ENCODE measurements around the gene INPP5F. TPM values are rescaled to one million over a fixed set of nuclear protein-coding genes. Genes with fewer than 3 reads are reported as not detected.
"Not testable (repeated sequence)": the region's sequence is repeated elsewhere in the genome, so short reads cannot be mapped to it uniquely, and the experiment has no call there.

The INPP5F gene
- polyA plus RNA-seq, 3 donors: 5.1 to 9.6 (median 7.6) TPM

DNA sequence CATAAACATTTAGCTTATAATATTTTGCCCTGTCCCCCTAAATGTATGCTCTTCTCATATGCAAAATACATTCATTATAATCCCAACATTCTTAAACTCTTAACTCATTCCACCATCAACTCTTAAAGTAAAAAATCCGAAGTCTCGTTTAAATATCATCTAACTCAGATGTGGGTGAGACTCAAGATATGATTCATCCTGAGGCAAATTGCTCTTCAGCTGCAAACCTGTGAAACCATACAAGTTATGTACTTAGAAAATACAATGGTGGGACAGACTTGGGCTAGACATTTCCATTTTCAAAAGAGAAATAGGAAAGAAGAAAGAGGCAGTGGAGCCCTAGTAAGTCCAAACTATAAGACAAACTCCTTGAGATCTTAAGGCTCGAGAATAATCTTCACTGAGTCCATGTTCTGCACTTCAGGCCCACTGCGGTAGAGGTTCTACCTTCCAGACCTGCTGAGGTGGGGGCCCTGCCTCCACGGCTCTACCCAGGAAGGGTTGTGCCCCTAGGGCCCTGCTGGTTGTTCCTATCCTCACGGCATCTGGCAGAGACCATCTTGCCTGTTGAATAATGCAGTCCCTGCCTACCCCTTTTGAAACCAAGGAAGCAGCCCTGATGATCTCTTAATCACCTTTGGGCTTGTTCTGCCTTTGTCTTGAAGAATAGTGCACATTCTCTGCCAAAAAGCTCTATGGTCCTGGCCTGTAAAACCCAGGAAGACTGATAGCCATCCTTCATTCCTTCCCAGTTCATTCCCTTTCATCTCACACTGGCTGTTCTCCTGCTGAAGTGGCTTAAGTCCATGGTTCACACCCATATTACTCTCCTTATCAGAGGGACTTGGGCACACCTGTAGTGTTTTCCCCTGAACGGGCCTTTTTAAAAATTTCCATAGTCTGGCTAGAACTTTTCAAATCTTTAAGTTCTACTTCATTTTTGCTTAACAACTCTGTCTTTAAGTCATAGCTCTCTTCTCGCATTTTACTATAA lies 37.3 kb downstream of the INPP5F start:
- 84 to 91% (median 88%) methylated on average over 8 of the region's 8 CpGs for WGBS, 3 donors
- no peak overlapping the region for H3K27ac ChIP-seq (ENCODE audit: low read depth, low read length)

DNA sequence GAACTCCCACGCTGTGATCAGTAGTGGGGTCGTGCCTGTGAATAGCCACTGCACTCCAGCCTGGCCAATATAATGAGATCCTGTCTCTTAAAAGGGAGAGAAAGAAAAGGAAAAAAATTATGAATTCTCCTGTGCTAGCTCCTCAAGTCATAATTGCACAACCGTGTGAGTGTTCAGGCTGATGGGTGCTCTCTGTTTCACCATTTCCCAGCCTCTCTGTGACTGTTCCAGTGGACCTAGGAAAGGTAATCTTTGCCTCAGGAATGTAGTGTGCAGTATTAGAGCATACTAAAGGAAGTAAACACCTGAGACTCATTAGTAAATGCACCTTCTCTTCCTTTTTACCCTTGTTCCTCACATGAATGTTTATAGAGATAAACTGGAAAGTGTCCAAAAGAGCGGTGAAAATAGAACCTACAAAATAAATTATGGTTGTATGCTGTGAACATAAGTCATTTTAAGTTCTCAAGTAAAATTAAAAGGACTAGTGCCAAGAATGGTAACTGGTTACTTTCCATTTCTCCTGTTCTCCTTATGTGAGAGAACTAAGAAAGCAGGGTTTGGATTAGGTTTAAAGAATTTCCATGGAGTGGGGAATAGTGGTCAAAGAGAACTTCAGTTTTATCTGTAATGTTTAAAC lies 42.7 kb downstream of the INPP5F start:
- WGBS, 3 donors: 51 to 75% (median 56%) methylated on average over 4 of the region's 4 CpGs

DNA sequence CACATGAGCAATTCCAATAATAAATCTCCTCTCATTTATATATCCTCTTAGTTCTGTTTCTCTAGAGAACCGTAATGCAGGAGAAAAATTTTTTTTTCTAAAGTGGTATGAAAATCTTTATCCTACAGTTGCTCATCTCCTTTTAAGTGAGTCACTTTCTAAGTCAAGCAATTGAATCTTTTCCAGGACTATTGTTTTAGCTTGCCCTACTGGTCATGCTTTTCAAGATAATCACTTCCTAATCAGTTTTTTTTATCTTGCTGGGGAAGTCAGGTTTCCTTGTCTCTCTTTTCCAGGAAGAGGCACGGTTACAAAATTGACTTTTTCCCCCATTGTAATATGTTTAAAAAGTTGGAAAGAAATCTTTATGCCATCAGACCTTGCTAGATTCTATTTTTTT lies 44.0 kb downstream of the INPP5F start:
- WGBS, 3 donors: 44 to 64% (median 56%) methylated on average over 2 of the region's 2 CpGs
- H3K27ac ChIP-seq (ENCODE audit: low read depth, low read length): no peak overlapping the region

More for the DNA sequence above, 42.7 kb downstream of the INPP5F start:
- no peak overlapping the region for H3K27ac ChIP-seq (ENCODE audit: low read depth, low read length)

DNA sequence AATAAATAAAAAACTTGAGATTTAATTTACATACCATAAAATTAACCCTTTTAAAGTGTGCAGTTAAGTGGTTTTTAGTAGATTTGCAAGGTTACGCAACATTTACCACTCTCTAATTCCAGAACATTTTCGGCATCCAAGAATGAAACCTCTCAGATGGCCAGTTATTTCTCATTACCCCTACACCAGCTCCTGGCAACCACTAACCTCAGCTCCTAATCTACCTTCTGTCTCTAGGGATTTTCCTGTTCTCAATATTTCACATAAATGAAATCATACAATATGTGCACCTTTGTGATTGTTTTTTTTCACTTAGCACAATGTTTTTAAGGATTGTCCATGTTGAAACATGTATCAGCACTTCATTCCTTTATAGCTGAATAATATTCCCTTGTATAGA lies 45.1 kb downstream of the INPP5F start:
- WGBS, 3 donors: 81 to 96% (median 84%) methylated on average over 2 of the region's 2 CpGs
- H3K27ac ChIP-seq (ENCODE audit: low read depth, low read length): no peak overlapping the region

DNA sequence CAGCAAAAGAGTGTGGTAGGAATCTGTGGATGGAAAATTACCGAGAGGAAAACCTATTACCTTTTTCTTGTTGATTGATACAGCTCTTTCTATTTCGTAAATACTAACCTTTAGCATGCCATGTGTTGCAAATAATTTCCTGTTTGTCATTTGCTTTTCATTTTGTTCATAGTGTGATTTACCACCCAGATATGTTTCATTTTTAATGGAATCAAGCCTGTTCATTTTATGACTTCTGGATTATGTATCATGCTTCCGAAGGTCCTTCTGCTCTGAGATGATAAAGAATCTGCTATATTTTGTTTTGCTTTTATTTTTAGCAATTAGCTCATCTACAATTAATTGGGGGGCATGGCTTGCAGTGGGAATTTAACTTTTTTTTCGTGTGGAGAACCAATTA lies 46.5 kb downstream of the INPP5F start:
- no peak overlapping the region for H3K27ac ChIP-seq (ENCODE audit: low read depth, low read length)
- whole genome bisulfite sequencing, 3 donors: 84 to 91% (median 90%) methylated on average over 4 of the region's 4 CpGs

DNA sequence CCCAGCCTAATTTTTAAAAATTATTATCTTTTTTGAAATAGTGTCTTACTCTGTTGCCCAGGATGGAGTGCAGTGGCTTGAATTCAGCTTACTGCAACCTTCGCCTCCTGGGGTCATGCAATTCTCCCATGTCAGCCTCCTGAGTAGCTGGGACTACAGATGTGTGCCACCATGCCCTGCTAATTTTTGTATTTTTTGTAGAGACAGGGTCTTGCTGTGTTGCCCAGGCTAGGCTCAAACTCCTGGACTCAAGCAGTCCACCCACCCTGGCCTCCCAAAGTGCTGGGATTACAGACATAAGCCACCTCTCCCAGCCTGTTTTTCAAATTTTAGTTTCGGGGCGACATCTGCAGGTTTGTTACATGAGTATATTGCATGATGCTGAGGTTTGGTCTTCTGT lies 47.2 kb downstream of the INPP5F start:
- WGBS, 3 donors: 99 to 100% (median 99%) methylated on average over 3 of the region's 3 CpGs
- not testable (repeated sequence) for H3K27ac ChIP-seq (ENCODE audit: low read depth, low read length)

DNA sequence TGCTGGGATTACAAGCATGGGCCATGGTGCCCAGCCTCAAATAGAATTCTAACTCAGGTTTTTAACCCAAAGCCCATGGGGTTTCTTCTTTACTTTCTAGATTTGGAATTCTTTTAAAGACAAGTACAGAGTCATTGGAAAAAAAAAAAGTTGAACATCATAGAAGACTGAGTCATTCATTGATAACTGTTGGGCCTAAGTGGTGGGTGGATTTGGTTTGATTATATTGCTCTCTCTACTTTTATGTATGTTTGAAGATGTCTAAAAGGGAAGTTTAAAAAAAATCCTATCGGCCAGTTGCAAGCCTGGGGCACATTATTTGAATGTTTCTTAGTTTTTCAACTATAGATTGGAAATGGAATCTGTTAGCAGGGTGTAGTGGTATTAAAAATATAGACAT lies 49.7 kb downstream of the INPP5F start:
- H3K27ac ChIP-seq (ENCODE audit: low read depth, low read length): no peak overlapping the region
- WGBS, 3 donors: 92 to 94% (median 93%) methylated on average over 1 of the region's 1 CpG

DNA sequence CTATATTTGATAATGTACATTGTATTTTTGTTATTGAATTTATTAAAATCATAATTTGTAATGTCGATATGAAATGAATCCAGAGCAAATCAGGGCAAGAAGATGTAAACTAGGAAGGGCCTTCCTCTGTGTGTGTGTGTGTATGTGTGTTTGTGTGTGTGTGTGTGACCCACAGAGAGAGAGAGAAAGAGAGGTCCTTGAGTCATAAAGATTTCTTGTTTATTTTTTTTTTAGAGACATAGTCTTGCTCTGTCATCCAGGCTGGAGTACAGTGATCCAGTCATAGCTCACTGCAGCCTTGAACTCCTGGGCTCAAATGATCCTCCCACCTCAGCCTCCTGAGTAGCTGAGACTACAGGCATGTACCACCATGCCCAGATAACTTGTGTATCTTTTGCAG lies 50.7 kb downstream of the INPP5F start:
- WGBS, 3 donors: 41 to 100% (median 95%) methylated on average over 1 of the region's 1 CpG

DNA sequence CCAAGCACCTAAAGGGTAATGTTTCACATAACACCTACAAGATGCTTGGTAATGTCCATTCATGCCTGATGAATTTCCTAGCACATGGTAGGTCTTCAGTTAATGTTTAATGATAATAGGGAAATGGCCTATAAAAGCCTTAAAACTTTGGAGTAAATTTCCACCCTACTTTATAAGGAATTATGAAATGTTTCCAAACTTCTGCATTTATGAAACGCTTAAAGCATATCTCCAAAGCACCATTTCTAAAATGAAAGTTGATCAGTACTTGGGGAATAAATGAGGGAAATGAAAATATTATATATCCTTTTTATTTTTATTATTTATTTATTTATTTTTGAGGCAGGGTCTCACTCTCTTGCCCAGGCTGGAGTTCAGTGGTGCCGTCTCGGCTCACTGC lies 51.8 kb downstream of the INPP5F start:
- H3K27ac ChIP-seq (ENCODE audit: low read depth, low read length): no peak overlapping the region
- whole genome bisulfite sequencing, 3 donors: 86 to 99% (median 90%) methylated on average over 3 of the region's 3 CpGs

More for the DNA sequence above, 50.7 kb downstream of the INPP5F start:
- no peak overlapping the region for H3K27ac ChIP-seq (ENCODE audit: low read depth, low read length)

DNA sequence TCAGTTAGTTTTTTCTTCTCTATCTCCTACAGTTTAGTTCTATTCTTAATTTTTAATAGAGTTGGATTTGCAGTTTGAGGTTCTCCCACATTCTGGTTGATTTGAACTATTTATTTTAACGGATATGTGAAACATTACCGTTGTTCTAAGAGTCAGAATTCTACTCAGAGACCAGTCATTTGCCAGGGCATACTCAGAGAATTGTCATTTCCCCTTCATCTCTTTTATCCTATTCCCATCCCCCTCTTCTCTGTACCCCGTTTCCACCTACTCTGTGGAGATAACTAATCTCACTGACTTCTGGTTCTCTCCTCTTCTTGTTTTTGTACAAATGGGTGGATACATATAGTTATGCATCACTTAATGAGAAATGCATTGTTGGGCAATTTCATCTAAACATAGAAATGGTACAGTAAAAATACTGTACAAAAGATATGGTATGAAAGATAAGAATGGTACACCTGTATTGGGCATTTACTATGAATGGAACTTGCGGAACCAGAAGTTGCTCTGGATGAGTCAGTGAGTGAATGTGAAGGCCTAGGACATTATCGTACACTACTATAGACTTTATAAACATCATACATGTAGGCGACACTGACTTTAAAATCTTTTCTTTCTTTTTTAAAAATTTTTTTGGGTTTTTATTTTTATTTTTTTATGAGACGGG lies 53.1 kb downstream of the INPP5F start:
- no peak overlapping the region for H3K27ac ChIP-seq (ENCODE audit: low read depth, low read length)
- 94% methylated on average over 7 of the region's 7 CpGs for WGBS, 3 donors

DNA sequence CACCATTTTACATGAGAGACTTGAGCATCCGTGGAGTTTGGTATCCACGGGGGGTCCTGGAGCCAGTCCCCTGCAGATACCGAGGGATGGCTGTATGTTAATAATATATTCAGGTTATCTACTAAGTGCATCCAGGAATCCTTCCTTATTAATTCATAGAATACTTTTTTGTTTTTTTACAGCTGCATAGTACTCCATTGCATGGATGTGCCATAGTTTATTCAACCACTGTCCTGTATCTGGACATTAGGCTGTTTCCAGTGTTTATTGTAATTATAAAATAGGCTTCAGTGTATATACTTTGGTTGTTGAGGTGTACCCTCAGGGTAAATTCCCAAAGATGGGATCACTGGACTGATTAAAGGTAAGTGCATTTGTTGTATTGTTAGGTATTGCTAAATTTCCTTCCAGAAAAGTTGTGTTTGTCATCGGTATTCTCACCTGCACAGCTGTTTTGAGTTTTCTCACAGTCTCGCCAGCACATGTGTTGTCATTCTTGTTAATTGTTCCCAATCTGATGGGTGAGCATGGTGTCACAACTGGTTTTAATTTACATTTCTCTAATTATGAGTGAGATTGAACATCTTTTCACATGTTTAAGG lies 55.1 kb downstream of the INPP5F start:
- 96 to 98% (median 98%) methylated on average over 5 of the region's 5 CpGs for WGBS, 3 donors
- no peak overlapping the region for H3K27ac ChIP-seq (ENCODE audit: low read depth, low read length)

DNA sequence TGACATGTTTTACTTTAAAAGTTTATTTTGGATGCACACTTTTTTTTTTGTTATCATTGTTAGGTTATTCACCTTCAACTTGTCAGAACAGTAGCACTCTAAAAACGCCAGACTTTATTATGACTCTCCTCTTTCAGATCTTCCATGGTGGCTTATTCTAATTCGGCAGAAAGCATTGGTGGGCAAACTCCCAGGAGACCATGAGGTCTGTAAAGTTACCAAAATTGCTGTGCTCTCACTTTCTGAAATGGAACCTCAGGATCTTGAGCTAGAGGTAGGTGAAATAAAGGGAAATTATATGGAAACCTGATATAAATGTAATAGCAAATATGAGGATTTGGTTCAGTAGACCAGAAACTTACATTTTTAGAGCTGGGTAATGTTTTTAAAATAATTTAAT lies 55.6 kb downstream of the INPP5F start:
- 86 to 93% (median 91%) methylated on average over 2 of the region's 2 CpGs for WGBS, 3 donors
- H3K27ac ChIP-seq (ENCODE audit: low read depth, low read length): no peak overlapping the region

DNA sequence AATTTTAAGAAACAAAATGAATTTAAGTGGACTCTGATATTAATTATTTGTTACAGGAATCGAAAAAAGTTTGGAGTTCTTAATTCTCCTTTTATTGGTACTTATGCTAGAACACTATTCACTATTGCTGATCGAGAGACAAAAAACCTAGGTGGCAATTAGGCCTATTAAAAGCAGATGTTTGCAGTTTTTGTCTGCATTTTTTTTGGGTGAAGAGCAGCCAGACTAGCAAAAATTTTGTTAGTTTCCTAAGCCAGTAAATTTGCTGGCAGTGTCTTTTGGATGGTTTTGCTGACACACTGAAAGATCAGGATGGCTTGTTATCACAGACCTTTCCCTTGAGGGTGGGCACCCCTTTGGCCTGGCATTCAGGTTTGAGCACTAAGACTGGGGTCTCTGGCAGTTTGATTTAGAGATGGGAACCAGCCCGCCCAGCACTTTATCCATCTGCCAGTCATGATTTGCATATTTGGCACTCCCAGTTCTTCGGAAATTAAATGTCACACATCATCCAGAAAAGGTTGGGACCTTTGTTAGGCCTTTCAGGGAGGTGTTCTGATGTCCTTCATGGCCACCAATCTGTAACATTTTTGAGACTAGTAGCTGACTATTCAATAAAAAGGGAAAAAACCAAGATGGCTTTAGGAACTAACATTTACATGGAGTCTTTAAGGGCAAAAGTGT lies 57.3 kb downstream of the INPP5F start:
- WGBS, 3 donors: 77 to 81% (median 77%) methylated on average over 4 of the region's 4 CpGs

DNA sequence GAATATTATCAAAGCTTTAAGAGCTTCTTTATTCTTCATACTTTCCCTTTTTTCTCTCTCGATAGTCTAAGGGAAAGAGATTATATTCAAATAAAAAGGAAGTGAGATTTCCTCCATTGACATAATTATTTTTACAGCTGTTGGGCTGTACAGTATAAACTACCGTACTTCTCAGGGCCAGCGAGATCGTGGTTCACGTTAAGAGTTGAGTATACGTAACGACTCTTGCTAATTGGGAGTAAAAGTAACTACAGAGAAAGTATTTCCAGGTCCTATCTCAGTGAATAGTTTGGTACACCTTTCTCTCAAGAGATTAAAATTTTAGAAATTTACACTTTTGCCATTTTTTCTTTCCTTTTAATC lies 57.8 kb downstream of the INPP5F start:
- WGBS, 3 donors: 40 to 85% (median 49%) methylated on average over 7 of the region's 7 CpGs
- no peak overlapping the region for H3K27ac ChIP-seq (ENCODE audit: low read depth, low read length)

More for the DNA sequence above, 57.3 kb downstream of the INPP5F start:
- H3K27ac ChIP-seq (ENCODE audit: low read depth, low read length): no peak overlapping the region

DNA sequence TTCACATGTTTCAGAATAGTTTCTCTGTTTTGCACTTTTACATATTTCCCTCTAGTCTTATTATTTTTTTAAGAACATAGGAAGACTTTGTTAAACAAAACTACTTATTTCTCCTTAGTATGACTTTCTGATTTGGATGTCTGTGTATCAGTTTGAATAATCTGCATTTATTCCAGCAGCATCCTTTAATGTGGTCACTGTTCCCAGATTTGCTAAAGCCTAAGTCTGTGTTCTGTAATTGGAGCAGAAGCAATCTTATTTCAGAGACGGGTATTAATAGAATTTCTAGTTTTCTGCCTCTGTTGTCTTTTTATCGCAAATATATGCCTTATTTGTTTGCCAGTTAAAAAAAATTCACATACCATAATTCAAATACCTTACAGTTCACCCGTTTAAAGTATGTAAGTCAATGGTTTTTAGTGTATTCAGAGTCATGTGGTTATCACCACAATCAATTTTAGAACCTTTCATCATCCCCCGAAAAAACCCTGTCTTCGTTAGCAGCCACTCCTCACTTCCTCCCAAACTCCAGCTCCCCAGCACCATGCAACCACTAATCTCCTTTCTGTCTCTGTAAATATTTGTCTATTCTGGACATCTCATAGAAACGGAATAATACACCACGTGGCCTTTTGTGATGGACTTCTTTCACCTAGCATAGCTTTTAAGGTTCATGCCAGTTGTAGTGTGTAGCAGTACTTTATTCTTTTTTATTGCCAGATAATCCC lies 58.7 kb downstream of the INPP5F start:
- WGBS, 3 donors: 49 to 68% (median 57%) methylated on average over 7 of the region's 7 CpGs
- H3K27ac ChIP-seq (ENCODE audit: low read depth, low read length): no peak overlapping the region

DNA sequence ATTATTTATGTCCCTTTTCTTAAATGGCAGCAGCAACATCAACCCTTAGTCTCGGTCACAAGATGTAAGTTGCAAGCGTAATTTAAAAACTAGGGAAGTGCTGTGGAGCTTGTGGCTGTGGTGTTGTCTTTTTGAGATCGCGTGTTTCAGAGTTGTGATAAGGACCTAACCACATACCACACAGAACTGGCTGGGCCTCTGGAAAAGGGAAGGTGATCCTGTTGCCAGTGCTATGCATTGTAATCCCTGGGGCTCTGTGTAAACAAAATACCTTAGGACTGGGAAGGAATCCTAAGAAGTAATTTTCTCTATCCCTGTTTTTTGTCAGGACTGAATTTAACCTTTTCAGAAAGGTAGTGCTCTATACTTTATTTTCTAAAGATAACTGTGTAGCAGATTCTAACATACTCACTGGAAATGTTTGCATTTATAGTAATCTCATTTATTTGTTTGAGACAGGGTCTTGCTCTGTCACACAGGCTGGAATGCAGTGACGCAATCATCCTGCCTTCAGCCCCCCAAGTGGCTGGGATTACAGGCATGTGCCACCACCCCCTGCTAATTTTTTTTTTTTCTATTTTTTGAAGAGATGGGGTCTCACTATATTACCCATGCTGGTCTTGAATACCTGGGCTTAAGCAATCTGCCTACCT lies 60.4 kb downstream of the INPP5F start:
- WGBS, 3 donors: 48 to 67% (median 59%) methylated on average over 5 of the region's 5 CpGs
- H3K27ac ChIP-seq (ENCODE audit: low read depth, low read length): no peak overlapping the region

DNA sequence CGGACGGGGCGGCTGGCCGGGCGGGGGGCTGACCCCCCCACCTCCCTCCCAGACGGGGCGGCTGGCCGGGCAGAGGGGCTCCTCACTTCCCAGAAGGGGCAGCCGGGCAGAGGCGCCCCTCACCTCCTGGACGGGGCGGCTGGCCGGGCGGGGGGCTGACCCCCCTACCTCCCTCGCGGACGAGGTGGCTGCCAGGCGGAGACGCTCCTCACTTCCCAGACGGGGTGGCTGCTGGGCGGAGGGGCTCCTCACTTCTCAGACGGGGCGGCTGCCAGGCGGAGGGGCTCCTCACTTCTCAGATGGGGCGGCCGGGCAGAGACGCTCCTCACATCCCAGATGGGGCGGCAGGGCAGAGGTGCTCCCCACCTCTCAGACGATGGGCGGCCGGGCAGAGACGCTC lies 69.3 kb downstream of the INPP5F start:
- H3K27ac ChIP-seq (ENCODE audit: low read depth, low read length): not testable (repeated sequence)
- 98 to 100% (median 99%) methylated on average over 22 to 30 of the region's 32 CpGs for whole genome bisulfite sequencing, 3 donors

Data from adipose tissue (tissue), 3 donors.